NCI-H2196 (cell line): ENCODE results near the gene PRPH2.
A peak's percentile ranks its signal among the peaks of the same experiment; 100 is the strongest.
"Not testable (repeated sequence)": the region's sequence is repeated elsewhere in the genome, so short reads cannot be mapped to it uniquely, and the experiment has no call there.

Experiments
- DNase-seq: peaks from one replicate; lab custom pipeline; 2025; ENCODE audit not compliant: unreplicated experiment; lab: John Stamatoyannopoulos, UW

PRPH2 gene

GRCh38 chr6:42742116-42742894 is 19.9 kb upstream of the PRPH2 start:
- DNase-seq, result no peak

GRCh38 chr6:42740725-42741124 is 18.3 kb upstream of the PRPH2 start:
- no peak for DNase-seq

- no peak for DNase-seq
These were observed 13.6 kb upstream of the PRPH2 start for GRCh38 chr6:42735976-42736375.

GRCh38 chr6:42733867-42734481 is 11.6 kb upstream of the PRPH2 start:
- DNase-seq, result not testable (repeated sequence)

GRCh38 chr6:42729731-42730130 is 7.3 kb upstream of the PRPH2 start:
- no peak for DNase-seq

- no peak for DNase-seq
These were observed 5.2 kb upstream of the PRPH2 start for GRCh38 chr6:42727627-42728026.

- DNase-seq, result no peak
These were observed 4.8 kb upstream of the PRPH2 start for GRCh38 chr6:42727087-42727611.

- peak; percentile 65 for DNase-seq
These were observed 4.2 kb upstream of the PRPH2 start for GRCh38 chr6:42726485-42727086.

GRCh38 chr6:42726026-42726425 is 3.6 kb upstream of the PRPH2 start:
- DNase-seq, result no peak

GRCh38 chr6:42724825-42725224 is 2.4 kb upstream of the PRPH2 start:
- DNase-seq, result no peak

- DNase-seq, result no peak
These were observed 1.7 kb downstream of the PRPH2 start for GRCh38 chr6:42720739-42721138.

GRCh38 chr6:42715871-42716270 is 6.5 kb downstream of the PRPH2 start:
- no peak for DNase-seq

GRCh38 chr6:42714098-42714761 is 8.2 kb downstream of the PRPH2 start:
- DNase-seq, result no peak

- DNase-seq, result no peak
These were observed 10.5 kb downstream of the PRPH2 start for GRCh38 chr6:42711930-42712329.

GRCh38 chr6:42710316-42710715 is 12.1 kb downstream of the PRPH2 start:
- no peak for DNase-seq

GRCh38 chr6:42709871-42710270 is 12.5 kb downstream of the PRPH2 start:
- DNase-seq, result no peak

GRCh38 chr6:42708096-42708495 is 14.3 kb downstream of the PRPH2 start:
- no peak for DNase-seq

- DNase-seq, result no peak
These were observed 14.8 kb downstream of the PRPH2 start for GRCh38 chr6:42707595-42707994.

GRCh38 chr6:42704937-42705374 is 17.4 kb downstream of the PRPH2 start:
- DNase-seq, result no peak

GRCh38 chr6:42704251-42704936 is 18.0 kb downstream of the PRPH2 start:
- no peak for DNase-seq

- DNase-seq, result not testable (repeated sequence)
These were observed 19.6 kb downstream of the PRPH2 start for GRCh38 chr6:42702786-42703185.
